DOHH2 (cell line): ENCODE results near the gene ZNF582.

ENCODE experiments used
- H3F3A ChIP-seq: fragments of 200-600 bp; sonication (generic), shearing (Covaris generic); 2 replicates; pipeline ENCODE4 v1.6.0; 2016; ENCODE audit warnings: antibody characterized with exemption, mild to moderate bottlenecking; ENCODE audit not compliant: control insufficient read depth, insufficient read depth
- H3K27ac ChIP-seq: fragments of 200-600 bp; sonication (generic); 2 replicates; pipeline ENCODE4 v1.5.1; 2014; ENCODE audit warnings: low read depth, mild to moderate bottlenecking, low read length, moderate library complexity
- H3K27me3 ChIP-seq: fragments of 200-600 bp; sonication (generic); 2 replicates; pipeline ENCODE4 v1.6.1; 2014; ENCODE audit warnings: mild to moderate bottlenecking, low read length, mixed read lengths; ENCODE audit not compliant: control insufficient read depth
- H3K36me3 ChIP-seq: fragments of 200-600 bp; sonication (generic); 2 replicates; pipeline ENCODE4 v1.6.1; 2014; ENCODE audit warnings: mild to moderate bottlenecking, low read length, moderate library complexity, mixed read lengths; ENCODE audit not compliant: control insufficient read depth
- H3K4me1 ChIP-seq: fragments of 200-600 bp; sonication (generic); 2 replicates; pipeline ENCODE4 v1.6.1; 2014; ENCODE audit warnings: mild to moderate bottlenecking, low read length, mixed read lengths; ENCODE audit not compliant: control insufficient read depth
- H3K4me2 ChIP-seq: fragments of 200-600 bp; sonication (generic); 2 replicates; pipeline ENCODE4 v1.6.0; 2014; ENCODE audit warnings: mild to moderate bottlenecking, low read length, moderate library complexity
- H3K4me3 ChIP-seq: fragments of 200-600 bp; sonication (generic); 2 replicates; pipeline ENCODE4 v1.5.1; 2014; ENCODE audit warnings: mild to moderate bottlenecking, low read length, mixed read lengths
- H3K79me2 ChIP-seq: fragments of 200-600 bp; sonication (generic); 2 replicates; pipeline ENCODE4 v1.6.1; 2014; ENCODE audit warnings: mild to moderate bottlenecking, low read length, mixed read lengths; ENCODE audit not compliant: control insufficient read depth
- H3K9me2 ChIP-seq: fragments of 200-600 bp; sonication (generic); replicated peaks from 2 replicates; pipeline ENCODE4 v1.6.1; 2014; ENCODE audit warnings: mild to moderate bottlenecking, low read length, mixed read lengths; ENCODE audit not compliant: control insufficient read depth
- H3K9me3 ChIP-seq: fragments of 200-600 bp; sonication (generic); 2 replicates; pipeline ENCODE4 v1.6.1; 2014; ENCODE audit warnings: antibody characterized with exemption, low read length, mixed read lengths; ENCODE audit not compliant: control insufficient read depth, insufficient read depth
- H4K20me1 ChIP-seq: fragments of 200-600 bp; sonication (generic); 2 replicates; pipeline ENCODE4 v1.6.0; 2014; ENCODE audit warnings: low read depth, mild to moderate bottlenecking, antibody characterized with exemption, low read length, moderate library complexity; ENCODE audit not compliant: control insufficient read depth, insufficient read depth
- CTCF ChIP-seq: fragments of 200-600 bp; sonication (generic); IDR thresholded peaks from one replicate; pipeline ENCODE4 v1.5.1; 2014; ENCODE audit warnings: antibody characterized with exemption, mild to moderate bottlenecking, low read depth, low read length; ENCODE audit not compliant: poor library complexity, severe bottlenecking
- EZH2phosphoT487 ChIP-seq: fragments of 200-600 bp; sonication (generic); IDR thresholded peaks from 2 replicates; pipeline ENCODE4 v1.6.1; 2017; ENCODE audit warnings: borderline replicate concordance, mild to moderate bottlenecking, antibody characterized with exemption, low read length, moderate library complexity, mixed read lengths

Gene ZNF582

DNA sequence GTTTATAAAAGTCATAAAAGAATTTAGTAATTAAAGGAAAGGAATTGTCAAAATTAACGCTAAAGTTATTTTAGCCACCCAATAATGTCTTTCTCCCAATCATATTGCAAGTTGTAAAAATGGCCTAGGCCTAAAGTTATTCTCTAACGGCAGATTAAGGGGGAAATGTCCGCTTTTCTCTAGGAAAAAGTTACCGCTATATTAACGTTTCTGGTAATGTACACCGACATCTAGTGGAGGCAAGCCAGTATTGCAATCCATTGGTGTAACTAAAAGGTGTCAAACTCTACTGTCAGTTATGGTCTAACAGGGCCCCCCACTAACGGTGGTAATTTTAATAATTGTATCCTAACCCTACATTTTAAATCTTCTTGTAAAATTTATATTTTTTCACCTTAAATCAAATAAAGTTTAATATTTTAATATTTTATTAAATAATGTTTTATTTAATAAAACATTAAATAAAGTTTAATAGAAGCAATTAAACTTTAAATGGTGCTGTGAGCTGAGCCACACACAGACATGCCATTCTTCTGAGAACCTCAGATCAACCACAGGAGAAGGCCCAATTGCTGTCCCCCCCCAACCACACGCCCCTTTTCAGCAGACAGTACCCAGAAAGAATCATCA is 42.8 kb downstream of the ZNF582 start:
- H4K20me1 ChIP-seq, result no peaks in the 10 kb centered on the region

GRCh38 chr19:56348289-56348877 is 45.0 kb downstream of the ZNF582 start:
- H3K9me2 ChIP-seq, result no peaks in the 10 kb centered on the region
- H3K79me2 ChIP-seq, result no peaks in the 10 kb centered on the region
- H3K4me1 ChIP-seq, result no peaks in the 10 kb centered on the region
- H3K36me3 ChIP-seq, result no peaks in the 10 kb centered on the region
- H3K9me3 ChIP-seq, result no peaks in the 10 kb centered on the region
- no peak overlapping the region for H3K4me2 ChIP-seq
- no peaks in the 10 kb centered on the region for H3F3A ChIP-seq
- H3K4me3 ChIP-seq, result no peak overlapping the region
- no peaks in the 10 kb centered on the region for H4K20me1 ChIP-seq
- H3K27ac ChIP-seq, result no peak overlapping the region
- H3K27me3 ChIP-seq, result no peaks in the 10 kb centered on the region
- TF ChIP-seq CTCF, result peak; percentile 82
- TF ChIP-seq EZH2phosphoT487, result no peak

More for the DNA sequence above, 42.8 kb downstream of the ZNF582 start:
- no peak overlapping the region for H3K4me3 ChIP-seq
- H3K4me2 ChIP-seq, result no peak overlapping the region
- no peak overlapping the region for H3K27ac ChIP-seq
- H3K36me3 ChIP-seq, result no peaks in the 10 kb centered on the region
- H3F3A ChIP-seq, result no peaks in the 10 kb centered on the region
- no peaks in the 10 kb centered on the region for H3K9me2 ChIP-seq
- no peaks in the 10 kb centered on the region for H3K79me2 ChIP-seq
- H3K27me3 ChIP-seq, result no peaks in the 10 kb centered on the region
- TF ChIP-seq CTCF, result peak; percentile 70
- no peak for TF ChIP-seq EZH2phosphoT487
- no peaks in the 10 kb centered on the region for H3K9me3 ChIP-seq
- no peaks in the 10 kb centered on the region for H3K4me1 ChIP-seq

DNA sequence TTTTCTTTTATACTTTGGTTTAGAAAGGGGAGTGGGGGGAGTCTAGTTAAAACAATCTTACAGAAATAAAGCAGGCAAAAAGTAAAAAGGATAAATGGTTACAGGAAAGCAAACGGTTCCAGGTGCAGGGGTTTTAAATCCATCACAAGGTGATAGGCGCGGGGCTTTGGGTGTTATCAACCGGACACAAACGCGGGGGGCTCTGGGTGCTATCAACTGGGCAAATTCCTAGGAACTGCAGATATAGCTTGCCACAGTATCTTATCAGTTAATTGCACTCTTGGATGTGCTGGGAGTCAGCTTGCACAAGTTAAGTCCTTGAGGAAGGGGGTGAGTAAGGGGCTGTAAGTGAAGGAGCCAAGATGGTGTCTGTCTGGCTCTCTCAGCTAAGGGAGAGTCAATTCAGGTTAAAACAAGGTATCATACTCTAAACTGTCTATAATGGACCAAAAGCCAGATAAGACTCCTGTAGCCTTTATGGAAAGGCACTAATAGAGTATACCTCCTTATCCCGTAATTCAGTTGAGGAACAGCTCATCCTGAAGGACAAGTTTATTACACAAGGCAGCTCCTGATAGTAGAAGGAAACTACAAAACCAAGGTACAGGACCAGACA is 46.1 kb downstream of the ZNF582 start:
- Histone ChIP-seq H3K27ac (no peak overlapping the region), H3K4me1 (no peaks in the 10 kb centered on the region), H3F3A (no peaks in the 10 kb centered on the region), H3K36me3 (no peaks in the 10 kb centered on the region), H3K4me2 (no peak overlapping the region), H4K20me1 (no peaks in the 10 kb centered on the region), H3K4me3 (no peak overlapping the region), H3K79me2 (no peaks in the 10 kb centered on the region), H3K27me3 (no peaks in the 10 kb centered on the region), H3K9me2 (no peaks in the 10 kb centered on the region), H3K9me3 (peaks cover 10% of the 10 kb centered on the region)
- TF ChIP-seq EZH2phosphoT487 (no peak), CTCF (no peak)
